Activated CD8-positive, alpha-beta memory T cell treated with anti-CD3 and anti-CD28 coated beads, Interleukin-2, amount 50 U/mL, for 24 hours (primary cell): ENCODE results near the gene UNC5A.

Source experiments
- DNase-seq: peaks from one replicate; pipeline ENCODE4 v3.0.0-alpha.2; 2020; ENCODE audit errors: extremely low read depth

UNC5A gene

DNA sequence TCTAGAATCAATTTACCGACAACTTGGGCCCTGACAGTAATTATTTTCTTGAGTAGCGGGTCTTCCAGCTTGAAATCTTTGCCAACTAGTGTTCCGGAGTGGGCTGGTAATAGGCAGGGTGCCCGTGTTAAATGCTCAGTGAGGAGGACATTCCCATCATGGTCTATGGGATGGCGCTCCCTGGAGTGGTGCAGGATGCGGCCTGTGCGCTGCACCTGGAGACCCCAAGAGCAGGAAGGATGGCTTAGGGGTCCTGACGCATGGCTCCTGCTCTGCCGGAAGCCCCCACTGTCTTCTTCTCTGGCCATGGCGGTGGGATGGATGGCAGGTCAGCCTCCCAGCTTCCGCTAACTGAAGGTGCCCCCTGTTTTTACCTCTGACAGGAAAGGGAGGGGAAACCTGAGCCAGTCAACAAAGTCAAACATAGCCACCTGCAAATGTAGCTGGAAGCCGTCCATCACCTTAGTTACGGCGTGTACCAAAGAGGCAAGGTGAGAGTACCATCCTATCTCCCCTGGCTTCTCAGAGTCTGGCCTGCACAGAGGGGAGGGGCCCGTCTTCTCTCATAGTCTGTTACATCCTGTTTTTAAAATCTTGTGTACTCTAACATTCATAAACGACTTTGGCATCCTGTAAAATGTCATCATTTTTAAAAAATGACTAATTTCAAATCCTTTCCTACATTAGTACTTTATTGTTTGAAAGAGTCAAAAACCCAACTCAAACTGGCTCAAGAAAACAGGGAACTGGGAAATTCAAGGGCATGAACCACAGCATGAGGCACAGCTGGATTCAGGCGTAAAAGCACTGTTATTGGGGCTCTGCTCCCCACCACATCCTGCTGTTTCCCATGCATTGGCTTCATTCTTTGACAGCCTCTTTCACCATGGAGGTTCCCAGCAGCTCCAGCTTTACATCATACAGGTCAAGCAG, 28.5 kb upstream of the UNC5A start:
- no peak for DNase-seq

- no peak for DNase-seq
Observed at GRCh38 chr5:176784218-176785165, 25.9 kb upstream of the UNC5A start.

- DNase-seq: no peak
Observed at GRCh38 chr5:176785184-176786145, 24.9 kb upstream of the UNC5A start.

DNA sequence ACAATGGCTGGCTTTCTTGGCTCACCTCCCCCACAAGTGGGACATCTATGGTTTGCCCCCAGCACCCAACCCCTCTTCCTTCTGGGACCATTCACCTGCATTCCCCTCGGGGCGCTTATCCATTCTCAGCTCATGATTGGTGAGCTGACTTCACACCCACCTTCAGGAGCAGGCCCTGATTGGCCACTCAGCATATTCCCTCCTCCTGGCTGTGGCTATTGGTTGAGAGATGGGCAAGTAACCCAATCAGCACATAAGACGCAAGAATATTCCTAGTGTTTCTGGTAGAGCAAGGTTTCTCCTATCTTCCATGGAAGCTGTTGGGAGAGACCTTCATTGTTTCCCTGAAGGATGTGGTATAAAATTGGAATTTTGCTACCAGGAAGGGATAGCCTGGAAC, 22.7 kb upstream of the UNC5A start:
- DNase-seq: no peak

DNA sequence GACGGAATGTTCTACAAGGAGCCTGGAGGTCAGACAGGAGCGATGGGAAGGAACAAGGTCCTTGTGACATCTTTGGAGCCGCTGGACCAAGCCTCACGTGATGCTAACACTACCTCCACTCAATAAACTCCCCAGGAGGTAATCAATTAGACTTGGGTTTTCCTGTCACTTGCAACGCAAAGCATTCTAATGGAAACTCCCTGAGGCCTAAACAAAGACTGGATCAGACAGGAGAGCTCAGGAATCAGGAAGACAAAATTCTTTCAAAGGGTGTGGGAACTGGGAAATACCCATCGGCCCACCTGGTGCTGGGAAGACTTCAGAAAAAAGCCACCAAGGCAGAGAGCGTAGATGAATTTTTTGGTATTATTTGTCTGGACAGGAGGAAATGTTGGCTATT, 22.3 kb upstream of the UNC5A start:
- DNase-seq: no peak

- DNase-seq: no peak
Observed at GRCh38 chr5:176788941-176789872, 21.2 kb upstream of the UNC5A start.

DNA sequence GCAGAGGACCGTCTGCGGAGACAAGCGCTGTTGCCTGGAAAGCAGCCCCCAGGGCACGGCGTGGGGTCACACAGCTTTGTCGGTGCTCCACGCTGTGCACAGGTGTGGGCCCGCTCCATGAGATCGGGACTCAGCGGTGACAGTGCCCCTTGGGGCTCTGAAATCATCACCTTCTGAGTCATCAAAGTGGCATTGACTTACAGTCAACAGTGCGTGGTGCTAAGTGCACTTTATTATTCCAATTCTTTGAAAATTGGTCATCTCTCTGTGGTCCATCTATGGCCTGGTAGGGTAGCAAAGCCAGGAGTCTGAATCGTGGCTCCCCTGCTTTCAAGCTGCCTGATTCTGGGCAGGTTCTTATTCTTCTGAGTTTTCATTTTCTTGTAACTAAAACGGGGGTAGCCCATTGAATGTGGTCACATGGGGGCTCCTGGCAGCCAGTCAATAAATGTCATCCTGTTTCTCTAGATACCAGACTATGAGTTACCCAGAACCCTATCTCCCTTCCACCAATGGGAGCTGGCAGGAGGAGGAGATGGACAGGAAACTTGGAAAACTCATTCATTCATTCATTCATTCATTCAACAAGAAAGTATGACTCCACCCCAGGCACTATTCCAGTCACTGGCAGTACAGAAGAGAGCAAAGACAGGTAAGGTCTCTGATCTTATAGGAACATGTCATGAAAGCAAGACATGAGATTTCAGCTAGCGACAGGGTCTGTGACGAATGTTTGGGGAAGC, 20.3 kb upstream of the UNC5A start:
- no peak for DNase-seq

DNA sequence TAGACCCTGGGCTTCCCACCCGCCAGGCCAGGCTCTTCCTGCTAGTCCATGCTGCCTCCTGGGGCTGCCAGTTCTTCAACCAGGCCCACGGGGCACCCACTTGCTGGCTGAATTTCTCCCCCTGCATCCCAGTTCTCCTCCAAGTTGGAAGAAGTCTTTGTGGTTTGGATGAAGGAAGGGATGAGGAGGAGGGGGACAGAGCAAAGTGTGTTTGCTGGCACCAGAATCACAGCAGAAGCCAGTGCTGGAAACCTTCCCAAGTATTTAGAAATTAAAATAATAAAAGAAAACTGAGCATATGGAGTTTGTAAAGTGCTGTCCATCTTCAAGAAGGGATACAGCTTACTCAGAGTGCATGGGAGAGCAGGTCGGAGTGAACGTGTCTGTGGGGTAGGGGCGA, 19.4 kb upstream of the UNC5A start:
- no peak for DNase-seq

DNA sequence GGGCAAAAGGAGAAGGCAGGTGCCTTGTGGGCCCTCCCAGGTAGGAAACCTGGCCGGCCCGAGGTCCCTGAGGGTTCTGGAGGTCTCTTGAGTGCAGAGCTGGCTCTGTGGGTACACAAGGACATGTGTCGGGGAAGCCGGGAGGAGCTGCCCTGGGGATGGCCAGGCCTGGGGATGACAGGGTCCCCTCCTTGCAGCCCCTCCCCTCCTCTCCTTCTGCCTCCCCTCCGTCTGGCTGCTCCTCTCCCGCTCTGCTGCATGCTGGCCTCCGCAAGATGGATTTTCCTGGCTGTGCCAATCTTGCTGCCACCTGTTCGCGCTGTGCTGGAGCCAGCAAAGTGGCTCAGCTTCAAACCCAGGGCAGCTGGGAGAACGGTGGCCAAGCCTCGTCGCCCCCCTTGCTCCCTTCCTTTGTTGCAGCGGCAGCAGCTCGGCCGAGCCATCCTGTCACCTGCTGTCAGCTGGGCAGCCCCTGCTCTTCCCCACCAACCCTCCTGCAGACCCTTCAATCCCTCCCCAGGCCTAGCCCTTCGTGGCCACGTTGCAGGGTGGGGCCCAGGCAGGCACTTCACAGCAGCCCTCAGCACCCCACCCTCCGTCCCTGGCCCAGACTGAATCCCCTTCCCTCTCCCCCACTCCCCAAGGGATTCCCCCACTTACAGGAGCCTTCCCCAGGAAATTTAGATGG, 17.6 kb upstream of the UNC5A start:
- DNase-seq: no peak

- DNase-seq: no peak
Observed at GRCh38 chr5:176793343-176793699, 17.0 kb upstream of the UNC5A start.

GRCh38 chr5:176793736-176794135, 16.6 kb upstream of the UNC5A start:
- no peak for DNase-seq

DNA sequence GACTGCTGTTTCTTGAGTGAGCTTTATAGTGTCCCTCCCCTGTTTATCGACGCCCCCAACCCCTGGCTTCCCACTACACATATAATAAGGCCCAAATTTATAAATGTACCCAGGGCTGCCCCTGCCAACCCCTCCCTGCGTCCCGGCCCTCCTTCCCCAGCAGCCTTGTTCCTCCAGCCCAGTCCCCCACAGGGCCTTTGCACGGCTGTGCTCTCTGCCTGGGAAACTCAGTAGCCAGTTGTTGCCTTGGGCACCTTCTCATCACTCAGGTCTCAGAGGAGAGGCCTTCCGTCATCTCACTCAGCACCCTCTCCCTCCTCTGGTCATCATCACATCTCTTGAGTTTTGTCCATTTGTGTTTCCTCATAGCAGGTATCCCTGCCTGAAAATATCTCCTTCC, 15.8 kb upstream of the UNC5A start:
- DNase-seq: no peak

- no peak for DNase-seq
Observed at GRCh38 chr5:176796411-176796810, 13.9 kb upstream of the UNC5A start.

DNA sequence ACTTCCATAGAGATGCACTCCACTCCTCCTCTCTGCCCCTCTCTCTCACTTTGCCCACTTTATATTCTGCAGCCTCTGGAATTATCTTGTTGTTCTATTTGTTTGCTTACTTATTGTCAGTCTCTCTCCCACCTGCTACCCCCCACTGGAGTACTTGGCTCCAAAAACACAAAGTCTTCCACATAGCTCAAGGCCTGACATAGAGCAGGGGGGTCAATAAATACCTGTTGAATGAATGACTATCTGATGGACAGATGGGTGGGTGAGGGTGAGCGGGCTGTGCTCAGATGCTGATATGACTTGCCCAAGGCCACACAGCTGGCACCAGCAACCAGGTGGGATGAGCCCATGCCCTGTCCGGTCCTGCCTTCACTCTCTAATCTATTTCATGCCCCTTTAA, 13.4 kb upstream of the UNC5A start:
- no peak for DNase-seq

- DNase-seq: no peak
Observed at GRCh38 chr5:176797456-176798050, 12.8 kb upstream of the UNC5A start.

DNA sequence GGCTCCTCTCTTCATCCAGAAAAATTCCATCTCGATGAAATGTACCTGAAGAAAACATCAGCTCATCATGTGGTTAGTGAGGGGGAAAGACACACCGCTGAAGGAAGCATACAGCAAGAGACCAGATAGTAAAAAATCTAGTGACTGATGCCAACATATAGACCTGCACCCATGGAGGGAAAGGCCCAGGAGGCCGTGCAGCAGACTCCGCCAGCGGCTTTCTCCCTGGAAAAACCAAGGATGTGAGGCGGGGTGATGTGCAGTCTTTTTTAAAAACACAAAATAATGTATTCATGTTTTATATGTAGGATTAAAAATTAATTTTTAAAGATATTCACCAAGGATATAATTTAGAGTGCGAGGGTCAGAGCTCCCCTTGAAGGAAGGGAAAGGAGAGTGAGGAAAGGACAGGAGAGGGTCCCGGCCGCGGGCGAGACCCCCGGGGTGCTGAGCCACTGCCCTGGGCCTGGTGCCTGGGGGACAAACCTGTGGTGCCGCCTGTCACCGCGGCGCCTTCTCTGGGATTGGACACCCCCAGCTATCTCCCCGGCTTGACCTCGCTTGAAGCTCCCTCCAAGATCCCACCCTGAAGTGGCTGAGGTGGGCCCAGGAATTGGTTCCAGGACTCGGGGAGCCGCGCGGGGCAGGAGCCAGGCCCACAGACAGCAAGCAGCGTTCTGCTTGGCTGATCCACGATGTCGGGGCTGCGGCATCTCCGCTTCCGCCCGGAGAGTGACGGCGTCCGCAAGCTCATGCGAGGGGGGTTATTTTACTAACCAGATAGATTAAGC, 12.1 kb upstream of the UNC5A start:
- no peak for DNase-seq

DNA sequence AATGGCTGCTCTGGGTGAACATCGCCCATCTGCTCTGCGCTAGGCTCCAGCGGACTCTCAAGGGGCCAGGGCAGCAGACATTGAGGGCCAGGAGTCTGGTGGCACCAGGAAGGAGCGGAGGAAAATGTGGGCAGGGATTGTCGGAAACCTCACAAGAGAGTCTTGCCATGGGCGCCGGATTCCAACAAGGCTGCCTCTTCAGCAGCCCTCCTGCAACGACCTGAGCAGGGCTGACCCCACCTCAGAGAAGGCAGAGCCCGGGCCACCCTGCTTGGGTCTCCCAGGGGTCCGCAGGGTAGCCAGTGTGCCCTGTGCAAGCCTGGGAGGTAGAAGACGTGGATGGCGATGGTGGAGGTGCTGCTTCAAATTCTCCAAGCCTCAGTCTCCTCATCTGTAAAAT, 11.4 kb upstream of the UNC5A start:
- DNase-seq: no peak

GRCh38 chr5:176799488-176799887, 10.9 kb upstream of the UNC5A start:
- no peak for DNase-seq
